Stimulated activated CD8-positive, alpha-beta memory T cell treated with anti-CD3 and anti-CD28 coated beads, Interleukin-15, amount 100 ng/mL, for 48 hours (primary cell): ENCODE data around the gene MEIS2.

ENCODE experiments used
- DNase-seq, 2 donors: peaks; one replicate each; pipeline ENCODE4 v3.0.0-alpha.2; 2020; ENCODE audit warnings: low read depth in 2 of 2

MEIS2 gene

DNA sequence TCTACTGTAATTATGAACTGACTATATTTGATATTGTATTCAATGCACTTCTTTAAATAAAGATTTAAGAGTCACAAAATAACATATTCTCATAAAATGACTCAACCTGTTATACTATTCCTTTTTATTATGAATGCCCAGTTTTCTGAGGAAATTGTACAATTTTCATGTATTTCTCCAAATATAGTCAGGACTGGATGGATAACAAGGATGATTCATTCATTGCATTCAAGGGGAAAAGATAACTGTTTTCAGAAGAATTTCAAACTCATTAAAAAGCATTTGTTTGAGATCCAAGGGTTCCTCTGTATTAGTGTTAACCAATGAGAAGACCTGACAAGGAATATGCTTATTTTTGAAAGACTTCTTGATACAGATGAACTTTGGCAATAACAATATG lies 163.7 kb downstream of the MEIS2 start:
- DNase-seq, result no peak

DNA sequence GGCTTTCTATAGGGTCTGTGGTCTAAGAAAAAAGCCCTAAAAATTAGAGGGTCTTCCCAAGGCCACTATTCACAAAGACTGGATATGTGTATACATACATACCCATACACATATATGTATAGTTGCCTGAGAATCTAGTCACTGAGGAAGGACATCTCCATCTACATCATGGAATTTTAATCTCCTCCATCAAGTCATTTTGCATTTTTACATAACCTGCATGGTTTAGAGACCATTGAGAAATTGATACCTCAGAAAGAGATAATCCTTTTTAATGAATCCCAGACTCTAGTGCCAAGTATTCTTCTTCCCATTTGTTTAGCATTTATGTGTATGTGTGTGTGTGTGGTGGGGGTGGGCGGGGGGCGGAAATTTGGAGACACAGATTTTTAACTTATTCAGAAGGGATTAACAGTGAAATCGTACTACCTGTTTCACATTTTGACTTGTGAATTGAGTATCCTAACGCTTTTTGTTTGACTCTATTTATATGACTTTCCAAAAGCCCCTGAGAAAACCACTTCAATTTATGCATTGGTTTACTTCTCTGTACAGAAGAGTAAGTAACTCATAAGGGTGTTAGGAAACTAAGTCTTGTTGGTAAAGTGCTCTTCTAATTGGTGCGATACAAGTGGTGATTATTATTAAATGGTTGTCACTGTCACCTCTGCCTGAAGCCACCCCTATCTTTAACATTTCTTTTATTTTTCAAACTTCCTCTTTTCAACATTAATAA lies 166.9 kb downstream of the MEIS2 start:
- no peak for DNase-seq

GRCh38 chr15:36932070-36932469 lies 168.3 kb downstream of the MEIS2 start:
- no peak for DNase-seq

GRCh38 chr15:36931434-36931833 lies 168.9 kb downstream of the MEIS2 start:
- no peak for DNase-seq

DNA sequence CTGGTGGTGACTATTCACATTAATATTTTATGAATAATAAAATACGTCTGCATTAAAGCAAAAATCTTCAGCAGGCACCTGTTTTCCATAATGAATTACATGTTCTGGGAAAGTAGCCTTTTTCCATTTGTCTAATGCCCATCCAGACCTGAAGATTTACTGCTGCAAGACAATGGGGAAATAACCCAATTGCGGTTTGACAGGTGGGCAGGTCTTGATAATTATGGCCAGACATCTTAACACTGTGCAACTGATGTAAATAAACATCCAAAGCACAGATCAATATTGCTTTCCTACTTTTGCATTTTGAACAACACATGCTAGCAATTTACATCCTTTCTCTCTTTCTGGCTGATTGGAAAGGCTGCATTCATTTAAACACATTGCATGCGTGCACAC lies 173.9 kb downstream of the MEIS2 start:
- no peak for DNase-seq

- DNase-seq, result no peak
Observed at GRCh38 chr15:36925653-36926426, 174.5 kb downstream of the MEIS2 start.

GRCh38 chr15:36925049-36925448 lies 175.3 kb downstream of the MEIS2 start:
- no peak for DNase-seq

- no peak for DNase-seq
Observed at GRCh38 chr15:36924034-36924433, 176.3 kb downstream of the MEIS2 start.

GRCh38 chr15:36921484-36922091 lies 178.8 kb downstream of the MEIS2 start:
- no peak for DNase-seq

GRCh38 chr15:36917411-36918267 lies 182.7 kb downstream of the MEIS2 start:
- DNase-seq, result no peak

GRCh38 chr15:36914960-36915808 lies 185.2 kb downstream of the MEIS2 start:
- no peak for DNase-seq

DNA sequence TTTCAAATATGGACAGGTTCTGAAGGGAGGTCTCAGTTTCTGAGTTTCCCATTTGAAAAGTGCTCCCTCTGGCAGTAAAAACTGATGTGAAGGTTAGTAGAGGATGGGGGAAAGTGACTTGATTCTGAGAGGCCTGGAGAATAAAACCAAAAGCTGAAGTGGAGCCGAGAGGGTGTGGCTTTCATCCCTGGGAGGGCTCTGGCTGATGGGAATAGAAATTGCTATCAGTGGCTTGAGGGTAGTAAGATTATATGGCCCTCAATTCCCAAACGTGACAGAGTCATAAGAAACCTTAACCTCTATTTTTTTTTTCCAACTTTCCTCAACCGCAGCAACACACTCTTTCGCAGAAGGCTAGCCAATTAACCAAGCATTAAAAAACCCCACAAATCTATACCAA lies 185.9 kb downstream of the MEIS2 start:
- no peak for DNase-seq

GRCh38 chr15:36912311-36912712 lies 188.0 kb downstream of the MEIS2 start:
- DNase-seq, result no peak

- no peak for DNase-seq
Observed at GRCh38 chr15:36911322-36911944, 188.9 kb downstream of the MEIS2 start.

GRCh38 chr15:36908991-36909390 lies 191.4 kb downstream of the MEIS2 start:
- DNase-seq, result no peak

- no peak for DNase-seq
Observed at GRCh38 chr15:36907295-36907694, 193.1 kb downstream of the MEIS2 start.

DNA sequence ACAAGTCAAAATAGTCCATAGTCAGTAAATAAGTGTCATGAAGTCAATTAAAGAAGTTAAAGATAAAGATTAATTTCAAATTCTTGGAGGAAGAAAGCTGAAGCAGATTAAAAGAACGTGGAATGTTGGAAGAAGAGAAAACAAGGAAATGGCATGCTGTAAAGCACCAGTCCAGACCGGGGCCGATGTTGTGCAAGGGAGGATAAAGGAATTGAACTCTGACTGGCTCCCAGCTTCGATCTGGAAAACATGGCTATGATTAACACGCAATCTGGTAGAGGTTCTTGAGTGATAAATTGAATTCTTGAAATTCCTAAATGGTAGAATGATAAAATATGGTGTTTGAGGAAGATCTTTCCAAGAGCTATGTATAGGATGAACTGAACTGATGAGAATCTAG lies 194.4 kb downstream of the MEIS2 start:
- DNase-seq, result no peak

- DNase-seq, result no peak
Observed at GRCh38 chr15:36904715-36905114, 195.6 kb downstream of the MEIS2 start.

DNA sequence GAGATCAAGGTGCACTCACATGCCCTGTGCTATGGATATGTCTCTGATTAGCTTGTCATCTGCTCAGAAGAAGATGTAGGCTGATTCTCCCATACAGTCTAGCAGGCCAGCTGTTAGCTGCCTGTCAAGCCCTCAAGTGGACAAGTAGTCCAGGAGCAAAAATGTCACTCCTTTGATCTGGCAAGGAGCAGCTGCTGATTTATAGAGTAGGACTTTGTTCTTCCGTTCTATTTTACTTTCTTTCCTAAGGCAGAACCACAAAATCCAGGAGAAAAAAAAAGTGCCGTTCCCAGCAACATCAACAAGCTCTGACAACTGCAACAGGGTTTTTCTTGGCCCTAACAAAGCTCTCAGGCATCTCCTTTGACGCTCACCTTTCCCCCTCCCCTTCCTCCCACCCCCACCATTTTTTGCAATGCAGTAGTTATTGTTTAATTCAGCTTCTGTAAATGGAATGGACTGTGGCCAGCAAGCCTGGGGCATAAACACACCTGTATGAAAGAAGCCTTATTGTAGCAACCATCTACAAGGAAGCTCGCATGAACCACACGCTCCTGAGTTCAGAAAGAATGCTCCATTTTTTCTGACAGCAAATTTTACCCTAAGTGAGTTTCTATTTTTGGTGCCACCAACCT lies 196.3 kb downstream of the MEIS2 start:
- no peak for DNase-seq

- no peak for DNase-seq
Observed at GRCh38 chr15:36903195-36903594, 197.2 kb downstream of the MEIS2 start.
